ENCODE results near the gene ANKRD11.

Gene ANKRD11

GRCh38 chr16:89232107-89232506, 258.3 kb downstream of the ANKRD11 start:
- DNase-seq (ENCODE audit: low spot score) = no peak

DNA sequence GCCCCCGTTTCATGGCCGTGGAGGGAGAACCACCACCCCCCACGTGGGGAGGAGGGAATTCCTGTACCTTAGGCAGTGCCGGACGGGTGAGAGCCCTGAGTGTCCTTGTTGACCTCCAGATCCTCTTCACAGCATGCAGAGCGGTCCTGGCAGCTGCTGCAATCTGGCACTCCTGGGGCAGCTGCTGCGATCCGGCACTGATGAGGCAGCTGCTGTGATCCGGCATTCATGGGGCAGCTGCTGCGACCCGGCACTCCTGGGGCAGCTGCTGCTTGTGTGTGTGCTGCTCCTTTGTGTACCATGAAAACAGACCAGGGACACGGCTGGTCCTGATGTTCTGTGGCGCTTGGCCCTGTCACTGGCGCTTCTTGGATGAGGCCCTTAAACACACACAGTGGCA, 260.1 kb downstream of the ANKRD11 start:
- DNase-seq (ENCODE audit: low spot score) = no peak

DNA sequence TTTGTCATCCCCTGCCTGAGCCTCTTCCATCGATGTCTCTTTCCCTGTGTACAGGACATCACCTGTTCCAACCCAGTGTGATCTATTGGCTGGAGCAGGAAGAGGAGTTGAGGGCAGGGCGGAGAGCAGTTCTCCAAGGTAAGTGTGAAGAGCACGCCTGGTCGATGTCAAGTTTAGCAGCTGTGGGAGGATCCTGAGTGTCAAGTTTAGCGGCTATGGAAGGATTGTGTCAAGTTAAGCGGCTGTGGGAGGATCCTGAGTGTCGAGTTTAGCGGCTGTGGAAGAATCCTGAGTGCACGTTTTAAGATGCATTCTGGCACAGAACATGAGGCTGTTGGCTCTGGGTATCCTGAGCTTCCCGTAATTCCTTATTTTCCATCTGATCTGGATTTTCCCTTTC, 265.7 kb downstream of the ANKRD11 start:
- no peak for DNase-seq (ENCODE audit: low spot score)

DNA sequence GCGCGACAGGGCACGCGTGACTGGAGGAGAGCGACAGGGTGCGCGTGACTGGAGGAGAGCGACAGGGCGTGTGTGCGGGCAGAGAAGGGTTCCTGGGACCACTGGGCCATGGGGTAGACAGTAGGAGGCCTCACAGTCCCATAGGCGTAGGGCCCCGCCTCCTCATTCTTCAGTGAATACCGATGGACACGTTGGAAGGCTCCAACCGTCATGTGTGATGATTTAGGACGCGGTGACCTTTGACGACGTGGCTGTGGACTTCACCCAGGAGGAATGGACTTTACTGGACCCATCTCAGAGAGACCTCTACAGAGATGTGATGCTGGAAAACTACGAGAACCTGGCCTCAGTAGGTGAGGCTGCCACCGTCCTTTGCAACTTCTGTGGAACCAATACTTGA, 267.4 kb downstream of the ANKRD11 start:
- no peak for DNase-seq (ENCODE audit: low spot score)

DNA sequence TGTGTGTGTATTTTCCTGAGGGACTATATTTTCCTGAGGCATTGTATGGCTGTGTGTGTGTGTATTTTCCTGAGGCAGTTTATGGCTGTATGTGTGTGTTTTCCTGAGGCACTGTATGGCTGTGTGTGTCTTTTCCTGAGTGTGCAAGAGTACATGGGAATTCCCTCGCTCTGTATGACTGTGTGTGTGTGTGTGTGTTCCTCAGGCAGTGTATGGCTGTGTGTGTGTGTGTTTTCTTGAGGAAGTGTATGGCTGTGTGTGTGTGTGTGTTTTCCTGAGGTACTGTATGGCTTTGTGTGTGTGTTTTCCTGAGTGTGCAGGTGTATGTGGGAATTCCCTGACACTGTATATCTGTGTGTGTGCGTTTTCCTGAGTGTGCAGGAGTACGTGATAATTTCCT, 268.8 kb downstream of the ANKRD11 start:
- no peak for DNase-seq (ENCODE audit: low spot score)

GRCh38 chr16:89219365-89219764, 271.0 kb downstream of the ANKRD11 start:
- DNase-seq (ENCODE audit: low spot score) = no peak

Measured in D341Med (cell line).